ENCODE results near the gene FADS2.

GRCh38 chr11:61814247-61814957 lies 13.7 kb upstream of the FADS2 start:
- TF ChIP-seq POLR2AphosphoS5 (IDR thresholded peaks at IDR 0.05) = no peak
- no peak for TF ChIP-seq EP300 (IDR thresholded peaks at IDR 0.05)
- no peak for TF ChIP-seq CTCF (IDR thresholded peaks at IDR 0.05)
- no peak for TF ChIP-seq POLR2A (IDR thresholded peaks at IDR 0.05)
